ENCODE measurements around the gene PSMG2. TPM values are rescaled to one million over a fixed set of nuclear protein-coding genes. Genes with fewer than 3 reads are reported as not detected.

Gene PSMG2
- total and polyA plus RNA-seq, 2 of the 13 experiments (the other 11 are each of a cell fraction or from before 2014, with no cell fraction given) = 53.4 to 94.8 TPM

DNA sequence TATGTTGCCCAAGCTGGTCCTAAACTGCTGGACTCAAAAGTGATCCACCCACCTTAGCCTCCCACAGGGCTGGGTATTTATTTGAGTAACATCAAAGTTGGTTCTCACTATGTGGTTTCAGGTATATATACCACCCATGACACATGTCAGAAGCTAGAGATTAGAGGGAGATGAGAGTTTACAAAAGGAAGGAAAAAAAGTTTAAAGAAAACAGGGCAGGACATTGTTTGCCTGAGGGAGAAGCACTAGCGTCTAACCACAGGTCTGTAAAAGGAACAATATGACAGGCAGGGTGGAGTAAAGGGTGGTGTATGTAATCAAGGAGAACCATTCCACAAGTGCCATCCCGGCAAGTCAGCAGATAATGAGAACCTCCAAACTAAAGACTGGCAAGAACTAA, 8.8 kb upstream of the PSMG2 start:
- WGBS (ENCODE audit: low lambda C conversion rate) = 40% methylated on average over 2 of the region's 2 CpGs
- Histone ChIP-seq H3K79me2 (ENCODE audit: insufficient read depth, low read length) (peaks cover 8% of the 10 kb centered on the region), H2AFZ (ENCODE audit: low read length) (no peak overlapping the region), H3K4me2 (ENCODE audit: low read depth, low read length) (no peak overlapping the region), H3K4me1 (ENCODE audit: insufficient read depth, low read length) (peaks cover 46% of the 10 kb centered on the region), H3K36me3 (replicated peaks in 1 of 2; ENCODE audit: control insufficient read depth in 1 of 2, insufficient read depth in 2 of 2, low read length in 2 of 2) (peaks cover 3 to 17% of the 10 kb centered on the region in 2 experiments; a peak in 4 of 5 replicates), H3K9me3 (ENCODE audit: low read length) (no peaks in the 10 kb centered on the region), H3K27me3 (ENCODE audit: control insufficient read depth in 1 of 2, insufficient read depth in 2 of 2, low read length in 2 of 2) (no peaks in the 10 kb centered on the region), H3K27ac (ENCODE audit: extremely low read length, insufficient read depth, low read length) (no peak overlapping the region), H4K20me1 (ENCODE audit: insufficient read depth, low read length) (no peaks in the 10 kb centered on the region), H3K4me3 (replicated peaks in 1 of 3; ENCODE audit: insufficient read depth in 1 of 3, low read depth in 2 of 3, low read length in 3 of 3) (no peak overlapping the region), H3K9ac (ENCODE audit: insufficient read depth, low read depth, low read length) (no peak overlapping the region)
- ChIA-PET POLR2A (interaction anchor here (0.6 to 0.8 kb wide), 2 partner anchors 9 to 195 kb away, joined by 3 to 4 read pairs; partner anchors contain the start of genes CEP76 and PSMG2), CTCF (ENCODE audit: low intra/inter-chr PET ratio, low total read pairs) (no interaction called here)
- BruUV-seq (replicated peaks) = no TSS peak
- ATAC-seq = peak; percentile 37; the same call in 2 of the 3 replicates
- DNase-seq (ENCODE audit: low spot score) = peak; percentile 55
- in situ Hi-C loops (cut with HindIII; ENCODE audit: extremely low pct_ligation_motif_present, low pct_unique_long_range_greater_than_20kb) (no loop called here), intact Hi-C loops (cut with micrococcal nuclease; ENCODE audit: unreplicated experiment) (no loop called here)
- TF ChIP-seq SOX5 (CRISPR knock-in tag; IDR thresholded peaks at IDR 0.05; ENCODE audit: borderline replicate concordance) (peak; percentile 49; the same call in 1 of the 2 replicates), SOX13 (IDR thresholded peaks at IDR 0.05) (no peak), SOX13 (CRISPR knock-in tag; conservative IDR thresholded peaks at IDR 0.05 in 1 of 2, IDR thresholded peaks at IDR 0.05 in 1 of 2) (peak in 1 of 2 experiments; percentile 30; a peak in 1 of 4 replicates), SAP130 (CRISPR knock-in tag; IDR thresholded peaks at IDR 0.05; ENCODE audit: low read depth) (0 out of 2 replicates have a peak, but pooled peaks have one; percentile 21), MEIS1 (CRISPR knock-in tag; IDR thresholded peaks at IDR 0.05; ENCODE audit: borderline replicate concordance) (no peak)
- FAIRE-seq = no peak

DNA sequence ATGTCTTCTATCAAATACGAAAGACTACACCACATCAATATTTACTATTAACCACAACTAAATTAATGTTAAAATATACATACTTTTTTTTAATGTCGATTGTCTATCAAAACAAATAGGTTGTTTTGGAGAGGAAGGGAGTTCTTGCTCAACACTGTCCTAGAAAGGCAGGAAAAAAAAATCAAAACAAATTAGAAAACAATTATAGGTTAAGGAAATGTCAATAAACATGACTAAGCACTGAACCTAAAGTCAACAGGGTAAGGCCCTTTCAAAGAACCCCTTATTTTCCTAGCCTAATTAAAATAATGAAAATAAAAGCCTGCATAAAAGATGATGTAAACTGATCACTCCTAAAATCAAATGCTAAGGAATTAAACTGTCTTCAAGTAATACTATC, 3.1 kb upstream of the PSMG2 start:
- 48% methylated on average over 2 of the region's 2 CpGs for WGBS (ENCODE audit: low lambda C conversion rate)
- Histone ChIP-seq H3K79me2 (ENCODE audit: insufficient read depth, low read length) (peaks cover 62% of the 10 kb centered on the region), H4K20me1 (ENCODE audit: insufficient read depth, low read length) (no peaks in the 10 kb centered on the region), H3K4me1 (ENCODE audit: insufficient read depth, low read length) (peaks cover 45% of the 10 kb centered on the region), H3K27me3 (ENCODE audit: control insufficient read depth in 1 of 2, insufficient read depth in 2 of 2, low read length in 2 of 2) (no peaks in the 10 kb centered on the region; a peak in 2 of 5 replicates), H3K9ac (ENCODE audit: insufficient read depth, low read depth, low read length) (0 out of 2 replicates have a peak overlapping the region, but pooled peaks have one; percentile 24), H3K4me2 (ENCODE audit: low read depth, low read length) (peak overlapping the region; percentile 83), H3K36me3 (replicated peaks in 1 of 2; ENCODE audit: control insufficient read depth in 1 of 2, insufficient read depth in 2 of 2, low read length in 2 of 2) (peaks cover 3 to 20% of the 10 kb centered on the region in 2 experiments; a peak in 4 of 5 replicates), H2AFZ (ENCODE audit: low read length) (no peak overlapping the region), H3K27ac (ENCODE audit: extremely low read length, insufficient read depth, low read length) (peak overlapping the region; percentile 89), H3K9me3 (ENCODE audit: low read length) (no peaks in the 10 kb centered on the region), H3K4me3 (replicated peaks in 1 of 3; ENCODE audit: insufficient read depth in 1 of 3, low read depth in 2 of 3, low read length in 3 of 3) (peak overlapping the region in 1 of 3 experiments; percentile 91; a peak in 1 of 6 replicates)
- POLR2A ChIA-PET = no interaction called here
- no TSS peak for BruUV-seq (replicated peaks)
- CTCF ChIA-PET (ENCODE audit: low intra/inter-chr PET ratio, low total read pairs) = no interaction called here
- FAIRE-seq = no peak
- in situ Hi-C loops (cut with HindIII; ENCODE audit: extremely low pct_ligation_motif_present, low pct_unique_long_range_greater_than_20kb) = no loop called here
- intact Hi-C loops (cut with micrococcal nuclease; ENCODE audit: unreplicated experiment) = no loop called here
- no peak for ATAC-seq
- DNase-seq (ENCODE audit: low spot score) = peak; percentile 13
- TF ChIP-seq, protein P1, sequence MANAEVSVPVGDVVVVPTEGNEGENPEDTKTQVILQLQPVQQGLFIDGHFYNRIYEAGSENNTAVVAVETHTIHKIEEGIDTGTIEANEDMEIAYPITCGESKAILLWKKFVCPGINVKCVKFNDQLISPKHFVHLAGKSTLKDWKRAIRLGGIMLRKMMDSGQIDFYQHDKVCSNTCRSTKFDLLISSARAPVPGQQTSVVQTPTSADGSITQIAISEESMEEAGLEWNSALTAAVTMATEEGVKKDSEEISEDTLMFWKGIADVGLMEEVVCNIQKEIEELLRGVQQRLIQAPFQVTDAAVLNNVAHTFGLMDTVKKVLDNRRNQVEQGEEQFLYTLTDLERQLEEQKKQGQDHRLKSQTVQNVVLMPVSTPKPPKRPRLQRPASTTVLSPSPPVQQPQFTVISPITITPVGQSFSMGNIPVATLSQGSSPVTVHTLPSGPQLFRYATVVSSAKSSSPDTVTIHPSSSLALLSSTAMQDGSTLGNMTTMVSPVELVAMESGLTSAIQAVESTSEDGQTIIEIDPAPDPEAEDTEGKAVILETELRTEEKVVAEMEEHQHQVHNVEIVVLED (CRISPR knock-in tag; IDR thresholded peaks at IDR 0.05; ENCODE audit: borderline replicate concordance) = no peak
- TF ChIP-seq SAP130 (CRISPR knock-in tag; IDR thresholded peaks at IDR 0.05; ENCODE audit: low read depth) = peak; percentile 49
- peak; percentile 45; the same call in 1 of the 2 replicates for TF ChIP-seq GATAD2A (CRISPR knock-in tag; IDR thresholded peaks at IDR 0.05)
- peak; percentile 70; the same call in 1 of the 2 replicates for TF ChIP-seq MIXL1 (CRISPR knock-in tag; IDR thresholded peaks at IDR 0.05)
- TF ChIP-seq CREM (IDR thresholded peaks at IDR 0.05) = 0 out of 2 replicates have a peak, but pooled peaks have one; percentile 37
- no peak for TF ChIP-seq CREM (CRISPR knock-in tag; IDR thresholded peaks at IDR 0.05)
- TF ChIP-seq, protein P2, sequence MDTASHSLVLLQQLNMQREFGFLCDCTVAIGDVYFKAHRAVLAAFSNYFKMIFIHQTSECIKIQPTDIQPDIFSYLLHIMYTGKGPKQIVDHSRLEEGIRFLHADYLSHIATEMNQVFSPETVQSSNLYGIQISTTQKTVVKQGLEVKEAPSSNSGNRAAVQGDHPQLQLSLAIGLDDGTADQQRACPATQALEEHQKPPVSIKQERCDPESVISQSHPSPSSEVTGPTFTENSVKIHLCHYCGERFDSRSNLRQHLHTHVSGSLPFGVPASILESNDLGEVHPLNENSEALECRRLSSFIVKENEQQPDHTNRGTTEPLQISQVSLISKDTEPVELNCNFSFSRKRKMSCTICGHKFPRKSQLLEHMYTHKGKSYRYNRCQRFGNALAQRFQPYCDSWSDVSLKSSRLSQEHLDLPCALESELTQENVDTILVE (CRISPR knock-in tag; IDR thresholded peaks at IDR 0.05) = 0 out of 2 replicates have a peak, but pooled peaks have one; percentile 23
- peak; percentile 26; the same call in 1 of the 2 replicates for TF ChIP-seq MED1 (CRISPR knock-in tag; IDR thresholded peaks at IDR 0.05)
- peak; percentile 87 for TF ChIP-seq FOXA3 (CRISPR knock-in tag; IDR thresholded peaks at IDR 0.05)
- peak; percentile 12; the same call in 1 of the 2 replicates for TF ChIP-seq TCF7 (IDR thresholded peaks at IDR 0.05; ENCODE audit: low read depth)
- TF ChIP-seq CEBPB (IDR thresholded peaks at IDR 0.05; ENCODE audit: borderline replicate concordance, low read depth, low read length) = peak; percentile 34; the same call in 1 of the 2 replicates
- TF ChIP-seq SOX6 (IDR thresholded peaks at IDR 0.05) = no peak
- peak; percentile 50; the same call in 1 of the 2 replicates for TF ChIP-seq SOX6 (CRISPR knock-in tag; IDR thresholded peaks at IDR 0.05)
- no peak for TF ChIP-seq KDM1A (CRISPR knock-in tag; IDR thresholded peaks at IDR 0.05)

Data from HepG2 (cell line).